ENCODE results near the gene RAB4A.

The RAB4A gene

DNA sequence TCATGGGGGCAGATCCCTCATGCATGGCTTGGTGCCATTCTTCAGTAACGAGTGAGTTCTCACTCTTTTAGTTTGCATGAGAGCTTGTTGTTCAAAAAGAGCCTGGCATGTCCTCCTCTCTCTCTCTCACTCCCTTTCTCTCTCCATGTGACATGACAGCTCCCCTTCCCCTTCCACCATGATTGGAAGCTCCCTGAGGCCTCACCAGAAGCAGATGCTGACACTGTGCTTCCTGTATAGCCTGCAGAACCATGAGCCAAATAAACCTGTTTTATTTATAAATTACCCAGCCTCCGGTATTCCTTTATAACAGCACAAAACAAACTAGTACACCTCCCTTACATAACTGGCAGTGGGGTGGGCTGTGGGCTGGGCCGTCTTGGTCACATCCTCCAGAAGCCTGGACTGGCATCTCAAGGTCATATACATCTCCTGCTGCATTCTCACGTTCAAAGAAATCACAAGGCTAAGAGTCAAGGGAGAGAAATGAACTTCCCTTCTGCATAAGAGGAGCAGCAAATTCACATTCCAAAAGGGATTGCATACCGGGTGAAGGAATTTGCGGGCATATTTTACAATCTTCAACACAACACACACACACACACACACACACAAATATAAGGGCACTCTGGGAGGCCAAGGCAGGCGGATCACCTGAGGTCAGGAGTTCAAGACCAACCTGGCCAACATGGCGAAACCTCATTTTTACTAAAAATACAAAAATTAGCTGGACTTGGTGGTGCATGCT is 74.2 kb downstream of the RAB4A start:
- TF ChIP-seq CTBP1 (IDR thresholded peaks at IDR 0.05; ENCODE audit: borderline replicate concordance) (no peak), BHLHE40 (IDR thresholded peaks at IDR 0.05; ENCODE audit: borderline replicate concordance) (no peak), FOXA1 (IDR thresholded peaks at IDR 0.05) (no peak), SUZ12 (IDR thresholded peaks at IDR 0.05) (no peak), FOXK2 (IDR thresholded peaks at IDR 0.05) (no peak), ELF4 (IDR thresholded peaks at IDR 0.05) (no peak), NFRKB (IDR thresholded peaks at IDR 0.05) (no peak), SP1 (IDR thresholded peaks at IDR 0.05) (no peak), HDGF (IDR thresholded peaks at IDR 0.05; ENCODE audit: borderline replicate concordance) (no peak), TARDBP (IDR thresholded peaks at IDR 0.05) (no peak), FOXM1 (IDR thresholded peaks at IDR 0.05; ENCODE audit: borderline replicate concordance) (no peak), ARNT (IDR thresholded peaks at IDR 0.05) (no peak), ZNF384 (IDR thresholded peaks at IDR 0.05) (no peak), LEF1 (IDR thresholded peaks at IDR 0.05; ENCODE audit: borderline replicate concordance) (no peak), L3MBTL2 (conservative IDR thresholded peaks at IDR 0.05) (no peak)
- TF ChIP-seq, protein P1, sequence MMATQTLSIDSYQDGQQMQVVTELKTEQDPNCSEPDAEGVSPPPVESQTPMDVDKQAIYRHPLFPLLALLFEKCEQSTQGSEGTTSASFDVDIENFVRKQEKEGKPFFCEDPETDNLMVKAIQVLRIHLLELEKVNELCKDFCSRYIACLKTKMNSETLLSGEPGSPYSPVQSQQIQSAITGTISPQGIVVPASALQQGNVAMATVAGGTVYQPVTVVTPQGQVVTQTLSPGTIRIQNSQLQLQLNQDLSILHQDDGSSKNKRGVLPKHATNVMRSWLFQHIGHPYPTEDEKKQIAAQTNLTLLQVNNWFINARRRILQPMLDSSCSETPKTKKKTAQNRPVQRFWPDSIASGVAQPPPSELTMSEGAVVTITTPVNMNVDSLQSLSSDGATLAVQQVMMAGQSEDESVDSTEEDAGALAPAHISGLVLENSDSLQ (IDR thresholded peaks at IDR 0.05) = no peak
- no peak for DNase-seq (ENCODE audit: extremely low spot score)
- ChIA-PET POLR2A (no interaction called here), CTCF (no interaction called here)

DNA sequence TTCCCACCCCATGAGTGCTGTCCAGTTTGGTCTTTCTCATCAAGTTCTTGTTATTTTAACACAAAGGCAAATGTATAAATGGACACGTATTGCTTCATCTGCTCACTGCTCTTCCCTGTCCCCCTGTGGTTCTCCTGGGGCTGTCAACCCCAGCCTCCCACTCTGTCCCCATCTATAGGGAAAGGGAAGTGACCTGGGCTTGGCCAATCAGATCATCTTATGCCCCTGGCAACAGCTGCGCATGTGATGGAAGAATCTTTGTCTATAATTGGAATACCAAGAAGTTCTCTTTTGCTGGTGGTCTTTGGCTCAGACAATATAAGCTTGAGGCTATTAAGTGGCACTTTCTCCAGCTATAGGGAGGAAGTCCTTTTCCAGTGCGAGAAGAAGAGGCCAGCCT is 76.6 kb downstream of the RAB4A start:
- POLR2A ChIA-PET = no interaction called here
- DNase-seq (ENCODE audit: extremely low spot score) = no peak
- CTCF ChIA-PET = no interaction called here
- no peak for TF ChIP-seq FOXK2 (IDR thresholded peaks at IDR 0.05)
- TF ChIP-seq ARNT (IDR thresholded peaks at IDR 0.05) = no peak
- TF ChIP-seq HDGF (IDR thresholded peaks at IDR 0.05; ENCODE audit: borderline replicate concordance) = no peak
- no peak for TF ChIP-seq NFRKB (IDR thresholded peaks at IDR 0.05)
- no peak for TF ChIP-seq SUZ12 (IDR thresholded peaks at IDR 0.05)
- TF ChIP-seq SP1 (IDR thresholded peaks at IDR 0.05) = no peak
- TF ChIP-seq ZNF384 (IDR thresholded peaks at IDR 0.05) = no peak
- TF ChIP-seq L3MBTL2 (conservative IDR thresholded peaks at IDR 0.05) = no peak
- no peak for TF ChIP-seq FOXA1 (IDR thresholded peaks at IDR 0.05)
- TF ChIP-seq, protein P1 (IDR thresholded peaks at IDR 0.05) = no peak
- no peak for TF ChIP-seq CTBP1 (IDR thresholded peaks at IDR 0.05; ENCODE audit: borderline replicate concordance)
- TF ChIP-seq BHLHE40 (IDR thresholded peaks at IDR 0.05; ENCODE audit: borderline replicate concordance) = no peak
- TF ChIP-seq LEF1 (IDR thresholded peaks at IDR 0.05; ENCODE audit: borderline replicate concordance) = no peak
- TF ChIP-seq TARDBP (IDR thresholded peaks at IDR 0.05) = no peak
- TF ChIP-seq FOXM1 (IDR thresholded peaks at IDR 0.05; ENCODE audit: borderline replicate concordance) = no peak
- no peak for TF ChIP-seq ELF4 (IDR thresholded peaks at IDR 0.05)

DNA sequence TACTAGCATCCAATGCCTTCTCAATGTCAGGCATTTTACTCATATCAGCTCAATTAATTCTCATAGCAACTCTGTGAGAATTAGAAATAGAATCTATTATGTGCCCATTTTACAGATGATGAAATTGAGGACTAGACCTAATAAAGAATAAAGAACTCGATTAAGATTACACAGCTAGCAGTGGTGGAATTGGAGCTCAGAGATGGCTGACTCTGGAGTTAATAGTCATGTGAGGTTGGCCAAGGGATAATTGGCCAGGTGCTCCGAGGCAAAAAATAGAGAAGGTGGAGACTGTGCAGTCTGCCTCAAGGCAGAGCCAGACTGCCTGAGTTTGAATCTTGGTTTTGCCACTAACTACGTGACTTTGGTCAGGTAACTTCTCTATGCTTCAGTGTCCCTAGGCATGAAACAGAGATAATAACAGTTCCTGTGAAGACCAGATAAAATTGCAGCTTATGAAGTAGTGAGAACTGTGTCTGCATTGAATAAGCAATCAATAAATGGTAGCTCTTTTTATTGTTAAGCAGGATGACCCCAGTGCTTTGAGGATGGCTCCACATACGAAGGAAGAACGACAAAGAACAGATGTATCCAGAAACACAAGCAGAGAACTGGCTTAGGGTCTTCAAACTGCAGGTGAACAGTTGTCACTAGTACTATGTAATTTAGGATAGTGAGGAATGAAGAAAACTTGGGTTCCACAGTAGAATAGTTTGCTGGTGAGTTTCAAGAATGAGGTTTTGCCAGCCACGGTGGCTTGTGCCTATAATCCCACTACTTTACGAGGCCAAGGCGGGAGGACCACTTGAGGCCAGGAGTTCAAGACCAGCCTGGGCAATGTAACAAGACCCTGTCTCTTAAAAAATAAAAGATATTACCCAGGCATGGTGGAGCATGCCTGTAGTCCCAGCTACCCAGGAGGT is 78.8 kb downstream of the RAB4A start:
- no peak for DNase-seq (ENCODE audit: extremely low spot score)
- CTCF ChIA-PET = interaction anchor here (0.6 kb wide), 1 partner anchor 1397 kb away, joined by 3 read pairs; the partner anchor contains the start of gene CAPN9
- POLR2A ChIA-PET = no interaction called here
- TF ChIP-seq TARDBP (IDR thresholded peaks at IDR 0.05) (no peak), SP1 (IDR thresholded peaks at IDR 0.05) (no peak), L3MBTL2 (conservative IDR thresholded peaks at IDR 0.05) (no peak)

DNA sequence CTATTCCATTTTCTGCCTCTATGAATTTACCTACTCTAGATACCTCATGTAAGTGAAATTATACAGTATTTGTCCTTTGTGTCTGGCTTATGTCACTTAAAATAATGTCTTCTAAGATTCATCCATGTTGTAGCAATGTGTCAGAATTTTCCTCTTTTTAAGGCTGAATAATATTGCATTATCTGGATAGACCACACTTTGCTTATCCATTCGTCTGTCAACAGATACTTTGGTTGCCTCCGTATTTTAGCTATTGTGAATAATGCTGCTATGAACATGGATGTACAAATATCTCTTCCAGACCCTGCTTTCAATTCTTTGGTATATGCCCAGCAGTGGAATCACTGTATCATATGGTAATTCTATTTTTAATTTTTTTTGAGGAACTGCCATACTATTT is 82.1 kb downstream of the RAB4A start:
- ChIA-PET POLR2A (no interaction called here), CTCF (no interaction called here)
- no peak for TF ChIP-seq ARNT (IDR thresholded peaks at IDR 0.05)
- no peak for TF ChIP-seq SUZ12 (IDR thresholded peaks at IDR 0.05)
- TF ChIP-seq ELF4 (IDR thresholded peaks at IDR 0.05) = no peak
- no peak for TF ChIP-seq L3MBTL2 (conservative IDR thresholded peaks at IDR 0.05)
- TF ChIP-seq LEF1 (IDR thresholded peaks at IDR 0.05; ENCODE audit: borderline replicate concordance) = no peak
- TF ChIP-seq, protein P1 (IDR thresholded peaks at IDR 0.05) = no peak
- TF ChIP-seq CTBP1 (IDR thresholded peaks at IDR 0.05; ENCODE audit: borderline replicate concordance) = no peak
- TF ChIP-seq FOXK2 (IDR thresholded peaks at IDR 0.05) = no peak
- no peak for TF ChIP-seq TARDBP (IDR thresholded peaks at IDR 0.05)
- DNase-seq (ENCODE audit: extremely low spot score) = no peak

DNA sequence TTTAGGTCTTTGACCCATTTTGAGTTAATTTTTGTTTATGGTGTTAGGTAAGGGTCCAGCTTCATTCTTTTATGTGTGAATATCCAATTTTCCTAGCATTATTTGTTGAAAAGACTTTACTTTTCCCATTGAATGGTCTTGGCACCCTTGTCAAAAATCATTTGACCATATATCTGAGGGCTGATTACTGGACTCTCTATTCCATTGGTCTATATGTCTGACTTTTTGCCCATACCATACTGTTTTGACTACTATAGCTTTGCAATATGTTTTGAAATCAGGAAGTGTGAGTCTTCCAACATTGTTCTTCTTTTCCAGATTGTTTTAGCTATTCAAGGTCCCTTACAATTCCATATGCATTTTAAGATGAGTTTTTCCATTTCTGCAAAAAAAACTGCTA is 83.3 kb downstream of the RAB4A start:
- ChIA-PET POLR2A (no interaction called here), CTCF (no interaction called here)
- no peak for DNase-seq (ENCODE audit: extremely low spot score)
- TF ChIP-seq LEF1 (IDR thresholded peaks at IDR 0.05; ENCODE audit: borderline replicate concordance) = no peak
- TF ChIP-seq TARDBP (IDR thresholded peaks at IDR 0.05) = no peak
- no peak for TF ChIP-seq FOXK2 (IDR thresholded peaks at IDR 0.05)
- TF ChIP-seq CTBP1 (IDR thresholded peaks at IDR 0.05; ENCODE audit: borderline replicate concordance) = no peak
- TF ChIP-seq ELF4 (IDR thresholded peaks at IDR 0.05) = no peak
- no peak for TF ChIP-seq FOXM1 (IDR thresholded peaks at IDR 0.05; ENCODE audit: borderline replicate concordance)

Measured in HEK293T (cell line).